OCI-LY7 (cell line): ENCODE measurements around the gene CYFIP2. TPM values are rescaled to one million over a fixed set of nuclear protein-coding genes. Genes with fewer than 3 reads are reported as not detected.

Experiments
- BruUV-seq: library from RNA; stranded (reverse); fragments of 400-500 nt; replicated peaks from 2 replicates; lab custom pipeline; 2021; lab: Mats Ljungman, UMichigan
- CTCF ChIA-PET: fragments of 300-600 bp; sonication (Branson Sonifier 250); formaldehyde crosslinking; loops from one replicate; lab custom pipeline; 2022; ENCODE audit warnings: antibody characterized with exemption; ENCODE audit not compliant: unreplicated experiment; lab: Charles Lee
- POLR2A ChIA-PET: fragments of 300-600 bp; sonication (Branson Sonifier 250); formaldehyde crosslinking; loops from one replicate; lab custom pipeline; 2022; ENCODE audit warnings: antibody characterized with exemption; lab: Charles Lee
- DNase-seq: peaks from one replicate; pipeline ENCODE4 v3.0.0-alpha.2; 2015; ENCODE audit warnings: low spot score
- H2AFZ ChIP-seq: fragments of 200-600 bp; sonication (generic), shearing (Covaris generic); 2 replicates; pipeline ENCODE4 v1.6.1; 2014; ENCODE audit warnings: mild to moderate bottlenecking, antibody characterized with exemption, low read length, moderate library complexity
- H3K27ac ChIP-seq: fragments of 200-600 bp; sonication (generic); 2 replicates; pipeline ENCODE4 v1.5.1; 2014; ENCODE audit warnings: mixed run types, low read depth, mild to moderate bottlenecking, moderate library complexity, low read length, inconsistent platforms; ENCODE audit not compliant: poor library complexity, severe bottlenecking
- H3K36me3 ChIP-seq: fragments of 200-600 bp; sonication (generic); 2 replicates; pipeline ENCODE4 v1.6.1; 2014; ENCODE audit warnings: mild to moderate bottlenecking, antibody characterized with exemption, low read length, moderate library complexity, mixed read lengths; ENCODE audit not compliant: insufficient read depth
- H3K4me1 ChIP-seq: fragments of 200-600 bp; sonication (generic); 2 replicates; pipeline ENCODE4 v1.5.1; 2014; ENCODE audit warnings: mild to moderate bottlenecking, low read length; ENCODE audit not compliant: insufficient read depth, poor library complexity, severe bottlenecking
- H3K4me2 ChIP-seq: fragments of 200-600 bp; sonication (generic); 2 replicates; pipeline ENCODE4 v1.6.1; 2014; ENCODE audit warnings: mild to moderate bottlenecking, low read length
- H3K4me3 ChIP-seq: fragments of 200-600 bp; sonication (generic); 2 replicates; pipeline ENCODE4 v1.5.1; 2014; ENCODE audit warnings: mild to moderate bottlenecking, low read depth, low read length; ENCODE audit not compliant: poor library complexity, severe bottlenecking
- H3K79me2 ChIP-seq: fragments of 200-600 bp; sonication (generic); 2 replicates; pipeline ENCODE4 v1.6.1; 2016; ENCODE audit warnings: low read depth, mild to moderate bottlenecking, low read length, moderate library complexity, mixed read lengths; ENCODE audit not compliant: insufficient read depth
- H3K9me2 ChIP-seq: fragments of 200-600 bp; sonication (generic); 2 replicates; pipeline ENCODE4 v1.6.1; 2016; ENCODE audit warnings: mild to moderate bottlenecking, low read length, mixed read lengths; ENCODE audit not compliant: insufficient read depth
- H3K9me3 ChIP-seq: fragments of 200-600 bp; sonication (generic); 2 replicates; pipeline ENCODE4 v1.6.1; 2014; ENCODE audit warnings: mild to moderate bottlenecking, mixed run types, low read length, mixed read lengths
- H4K20me1 ChIP-seq: fragments of 200-600 bp; sonication (generic); 2 replicates; pipeline ENCODE4 v1.6.1; 2014; ENCODE audit warnings: mild to moderate bottlenecking, antibody characterized with exemption, low read length, moderate library complexity, mixed read lengths; ENCODE audit not compliant: insufficient read depth
- EZH2phosphoT487 ChIP-seq: fragments of 200-600 bp; sonication (generic); IDR thresholded peaks from 2 replicates; pipeline ENCODE4 v1.6.1; 2018; ENCODE audit warnings: low read depth, borderline replicate concordance, mild to moderate bottlenecking, mixed run types, antibody characterized with exemption, low read length, moderate library complexity, mixed read lengths
- intact Hi-C: fragments of 100-400 bp; cut with micrococcal nuclease; formaldehyde crosslinking; loops from one replicate; pipeline ENCODE4 v1.10.0; 2022; ENCODE audit not compliant: unreplicated experiment
- total RNA-seq, 2 experiments: library from RNA; depleted of rRNA in 1 of 2; stranded (reverse); fragments of >200 nt in 1 of 2; shearing (Covaris generic) in 1 of 2; gene quantifications; 2 replicates each; pipeline ENCODE4 v1.2.3, GENCODE V29; 2014 to 2022
- TF ChIP-seq, protein P1 (sequence below): fragments of 200-600 bp; sonication (generic); conservative IDR thresholded peaks from 2 replicates; pipeline ENCODE4 v1.5.1; 2014; ENCODE audit warnings: mild to moderate bottlenecking, antibody characterized with exemption, low read length, moderate library complexity, mixed read lengths

The CYFIP2 gene
- total RNA-seq, 2 experiments from 2014 or later = 258 to 419 TPM

DNA sequence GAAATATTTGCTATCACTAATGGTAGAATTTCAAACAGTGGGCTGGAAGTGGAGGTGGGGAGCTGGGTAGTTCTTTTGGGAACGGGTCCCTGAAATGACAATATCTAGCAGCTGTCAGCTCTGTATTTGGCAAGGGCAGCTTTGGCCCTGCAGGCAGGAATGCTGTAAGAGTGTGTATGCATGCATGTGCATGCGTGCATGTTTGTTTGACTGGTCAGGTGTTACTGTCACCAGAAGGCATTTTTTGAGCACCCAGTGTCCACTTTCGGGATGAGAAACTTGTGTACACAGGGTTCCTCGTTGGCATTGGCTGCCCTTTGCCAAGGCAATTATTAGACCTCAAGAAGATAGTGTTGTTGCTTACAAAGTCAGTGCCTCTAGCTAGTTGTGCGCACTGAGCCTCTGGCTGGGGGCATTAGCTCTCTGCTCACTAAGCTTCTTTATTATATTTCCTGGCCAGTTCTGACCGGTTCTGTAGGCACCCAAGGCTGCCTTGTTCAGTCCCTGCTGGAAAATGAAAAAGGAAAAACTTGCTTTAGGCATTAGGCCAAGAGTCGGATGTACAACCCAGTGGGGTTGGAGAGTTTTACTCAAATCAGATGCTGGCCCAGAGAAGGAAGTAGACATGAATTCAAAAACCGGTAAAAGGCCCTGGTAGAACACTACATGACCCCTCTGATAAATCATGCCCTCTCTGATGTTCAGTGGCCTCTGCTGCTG lies 2.0 kb downstream of the CYFIP2 start:
- POLR2A ChIA-PET = interaction anchor here (0.6 to 2.9 kb wide), 14 partner anchors 8 to 433 kb away, joined by 3 to 11 read pairs (median 5); partner anchors contain the start of gene MED7
- Histone ChIP-seq H3K4me2 (peak overlapping the region; percentile 100), H3K27ac (peak overlapping the region; percentile 98), H3K9me3 (no peaks in the 10 kb centered on the region), H3K4me1 (peaks cover 84% of the 10 kb centered on the region), H2AFZ (no peak overlapping the region), H3K79me2 (peaks cover 62% of the 10 kb centered on the region), H4K20me1 (no peaks in the 10 kb centered on the region), H3K36me3 (peaks cover 31% of the 10 kb centered on the region), H3K4me3 (peak overlapping the region; percentile 82), H3K9me2 (no peaks in the 10 kb centered on the region)
- CTCF ChIA-PET = interaction anchor here (0.6 to 1.3 kb wide), 4 partner anchors 10 to 405 kb away, joined by 3 to 5 read pairs (median 3); no protein-coding TSS in a partner anchor
- no TSS peak for BruUV-seq
- intact Hi-C loops = loop anchor here (2.0 to 10.0 kb wide), 7 partner anchors 219 to 1687 kb away; partner anchors contain the start of gene THG1L
- peak; percentile 55 for DNase-seq
- TF ChIP-seq, protein P1, sequence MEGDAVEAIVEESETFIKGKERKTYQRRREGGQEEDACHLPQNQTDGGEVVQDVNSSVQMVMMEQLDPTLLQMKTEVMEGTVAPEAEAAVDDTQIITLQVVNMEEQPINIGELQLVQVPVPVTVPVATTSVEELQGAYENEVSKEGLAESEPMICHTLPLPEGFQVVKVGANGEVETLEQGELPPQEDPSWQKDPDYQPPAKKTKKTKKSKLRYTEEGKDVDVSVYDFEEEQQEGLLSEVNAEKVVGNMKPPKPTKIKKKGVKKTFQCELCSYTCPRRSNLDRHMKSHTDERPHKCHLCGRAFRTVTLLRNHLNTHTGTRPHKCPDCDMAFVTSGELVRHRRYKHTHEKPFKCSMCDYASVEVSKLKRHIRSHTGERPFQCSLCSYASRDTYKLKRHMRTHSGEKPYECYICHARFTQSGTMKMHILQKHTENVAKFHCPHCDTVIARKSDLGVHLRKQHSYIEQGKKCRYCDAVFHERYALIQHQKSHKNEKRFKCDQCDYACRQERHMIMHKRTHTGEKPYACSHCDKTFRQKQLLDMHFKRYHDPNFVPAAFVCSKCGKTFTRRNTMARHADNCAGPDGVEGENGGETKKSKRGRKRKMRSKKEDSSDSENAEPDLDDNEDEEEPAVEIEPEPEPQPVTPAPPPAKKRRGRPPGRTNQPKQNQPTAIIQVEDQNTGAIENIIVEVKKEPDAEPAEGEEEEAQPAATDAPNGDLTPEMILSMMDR = no peak
- TF ChIP-seq EZH2phosphoT487 = no peak

DNA sequence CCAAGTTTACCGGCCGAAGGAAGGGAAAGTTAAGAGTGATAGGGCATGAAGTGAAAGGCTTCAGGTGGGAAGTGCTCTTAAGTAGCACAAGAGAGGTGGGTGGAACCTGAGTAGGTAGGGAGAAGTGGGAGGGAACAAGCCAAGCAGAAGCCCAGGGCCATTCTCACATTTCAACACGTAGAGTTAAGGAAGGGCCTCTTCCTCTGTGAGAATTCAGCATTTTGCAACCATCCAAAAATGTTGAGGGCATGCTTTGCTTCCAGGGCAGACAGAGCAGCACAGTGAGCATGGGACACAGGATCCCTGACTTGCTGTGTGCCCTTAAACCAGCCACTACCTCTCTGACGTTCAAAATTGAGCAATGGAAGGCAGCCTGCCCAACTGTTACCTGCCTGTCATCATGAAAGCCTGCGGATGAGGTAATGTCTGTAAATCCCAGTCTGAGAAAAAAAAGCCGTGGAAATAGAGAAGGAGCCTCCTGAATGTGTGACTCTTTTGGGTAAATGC lies 3.3 kb downstream of the CYFIP2 start:
- H3K4me3 ChIP-seq = peak overlapping the region; percentile 82
- no peaks in the 10 kb centered on the region for H3K9me3 ChIP-seq
- CTCF ChIA-PET = no interaction called here
- H3K79me2 ChIP-seq = peaks cover 75% of the 10 kb centered on the region
- H3K4me2 ChIP-seq = peak overlapping the region; percentile 100
- H3K9me2 ChIP-seq = no peaks in the 10 kb centered on the region
- peaks cover 35% of the 10 kb centered on the region for H3K36me3 ChIP-seq
- H4K20me1 ChIP-seq = no peaks in the 10 kb centered on the region
- intact Hi-C loops = loop anchor here (5.0 to 10.0 kb wide), 5 partner anchors 218 to 1686 kb away; partner anchors contain the start of gene THG1L
- TF ChIP-seq, protein P1 = no peak
- no peak for TF ChIP-seq EZH2phosphoT487
- no peak overlapping the region for H2AFZ ChIP-seq
- peak; percentile 49 for DNase-seq
- POLR2A ChIA-PET = interaction anchor here (0.8 to 1.0 kb wide), 2 partner anchors 14 to 15 kb away, joined by 3 to 5 read pairs; no protein-coding TSS in a partner anchor
- H3K27ac ChIP-seq = peak overlapping the region; percentile 98
- BruUV-seq = no TSS peak
- H3K4me1 ChIP-seq = peaks cover 87% of the 10 kb centered on the region
